GM13976 (cell line): ENCODE measurements around the gene FXN.

Source experiments
- DNase-seq: peaks from one replicate; pipeline ENCODE4 v3.0.0; 2012; ENCODE audit warnings: low spot score
- CTCF ChIP-seq: IDR thresholded peaks from 2 replicates; pipeline ENCODE4 v1.5.1; 2012; ENCODE audit warnings: borderline replicate concordance, mild to moderate bottlenecking; ENCODE audit not compliant: insufficient read depth; ENCODE audit errors: extremely low read depth, missing control alignments, control extremely low read depth
- in situ Hi-C: fragments of 300-500 bp; cut with MboI; formaldehyde crosslinking; loops from one replicate; pipeline ENCODE4 v1.12.0; 2022; ENCODE audit warnings: low sequenced_read_pairs, mixed read lengths, inconsistent platforms; ENCODE audit not compliant: unreplicated experiment

FXN gene

GRCh38 chr9:69147041-69147834 lies 111.7 kb downstream of the FXN start:
- in situ Hi-C loops = no loop called here
- TF ChIP-seq CTCF = no peak
- no peak for DNase-seq

- no peak for DNase-seq
- no peak for TF ChIP-seq CTCF
- in situ Hi-C loops = no loop called here
Observed at GRCh38 chr9:69149321-69149807, 113.8 kb downstream of the FXN start.
